Stimulated activated naive CD8-positive, alpha-beta T cell treated with anti-CD3 and anti-CD28 coated beads, Interleukin-15, amount 100 ng/mL, for 72 hours (primary cell): Measurements from ENCODE around the gene ADGRB3.

ENCODE experiments used
- ATAC-seq: fragments of 150-1000 bp; cut with Tn5 transposase; 2 replicates; pipeline ENCODE4 v1.10.0; 2021; ENCODE audit warnings: mild to moderate bottlenecking, moderate library complexity
- DNase-seq, 2 donors: peaks; one replicate each; pipeline ENCODE4 v3.0.0; 2021 to 2022
- H3K27ac Mint-ChIP-seq, 2 donors: one replicate each; pipeline ENCODE4 v1.8.0; 2022; ENCODE audit warnings: mild to moderate bottlenecking in 2 of 2, mixed read lengths in 2 of 2, moderate library complexity in 2 of 2
- H3K27me3 Mint-ChIP-seq: one replicate; pipeline ENCODE4 v1.8.0; 2022; ENCODE audit warnings: mixed read lengths
- H3K4me1 Mint-ChIP-seq: one replicate; pipeline ENCODE4 v1.8.0; 2022; ENCODE audit warnings: mild to moderate bottlenecking, mixed read lengths
- H3K4me3 Mint-ChIP-seq, 2 donors: one replicate each; pipeline ENCODE4 v1.8.0; 2022; ENCODE audit warnings: mild to moderate bottlenecking in 2 of 2, mixed read lengths in 2 of 2, moderate library complexity in 1 of 2
- H3K9me3 Mint-ChIP-seq, 2 donors: one replicate each; pipeline ENCODE4 v1.8.0; 2022; ENCODE audit warnings: mixed read lengths in 2 of 2

ADGRB3 gene

GRCh38 chr6:69289689-69290495 lies 654.8 kb downstream of the ADGRB3 start:
- DNase-seq: no peak
- Mint-ChIP-seq H3K27ac (no peak overlapping the region), H3K9me3 (peaks cover 0 to 14% of the 10 kb centered on the region in 2 donors), H3K4me3 (no peak overlapping the region), H3K27me3 (no peaks in the 10 kb centered on the region), H3K4me1 (no peaks in the 10 kb centered on the region)
- no peak for ATAC-seq

GRCh38 chr6:69293471-69293870 lies 658.4 kb downstream of the ADGRB3 start:
- no peak overlapping the region for H3K27ac Mint-ChIP-seq
- H3K9me3 Mint-ChIP-seq: peaks cover 0 to 6% of the 10 kb centered on the region in 2 donors
- H3K27me3 Mint-ChIP-seq: no peaks in the 10 kb centered on the region
- no peak overlapping the region for H3K4me3 Mint-ChIP-seq
- DNase-seq (no peak), ATAC-seq (no peak)
- H3K4me1 Mint-ChIP-seq: no peaks in the 10 kb centered on the region

- no peak overlapping the region for H3K4me3 Mint-ChIP-seq
- H3K9me3 Mint-ChIP-seq: peaks cover 0 to 6% of the 10 kb centered on the region in 2 donors
- no peak for DNase-seq
- H3K27me3 Mint-ChIP-seq: no peaks in the 10 kb centered on the region
- ATAC-seq: no peak
- H3K4me1 Mint-ChIP-seq: no peaks in the 10 kb centered on the region
- H3K27ac Mint-ChIP-seq: no peak overlapping the region
Measured at GRCh38 chr6:69294407-69294806, 659.3 kb downstream of the ADGRB3 start.

GRCh38 chr6:69294862-69295261 lies 659.8 kb downstream of the ADGRB3 start:
- Mint-ChIP-seq H3K4me1 (no peaks in the 10 kb centered on the region), H3K4me3 (no peak overlapping the region), H3K9me3 (peaks cover 0 to 6% of the 10 kb centered on the region in 2 donors), H3K27ac (no peak overlapping the region), H3K27me3 (no peaks in the 10 kb centered on the region)
- no peak for ATAC-seq
- no peak for DNase-seq

- no peaks in the 10 kb centered on the region for H3K27me3 Mint-ChIP-seq
- no peaks in the 10 kb centered on the region for H3K9me3 Mint-ChIP-seq
- no peaks in the 10 kb centered on the region for H3K4me1 Mint-ChIP-seq
Measured at GRCh38 chr6:69303382-69303781, 668.3 kb downstream of the ADGRB3 start.

GRCh38 chr6:69305456-69305855 lies 670.4 kb downstream of the ADGRB3 start:
- no peaks in the 10 kb centered on the region for H3K27me3 Mint-ChIP-seq
- no peaks in the 10 kb centered on the region for H3K9me3 Mint-ChIP-seq
- H3K4me1 Mint-ChIP-seq: no peaks in the 10 kb centered on the region
- ATAC-seq (no peak), DNase-seq (no peak)
- no peak overlapping the region for H3K27ac Mint-ChIP-seq
- no peak overlapping the region for H3K4me3 Mint-ChIP-seq

More at GRCh38 chr6:69303382-69303781, 668.3 kb downstream of the ADGRB3 start:
- Mint-ChIP-seq H3K4me3 (no peak overlapping the region), H3K27ac (no peak overlapping the region)
- ATAC-seq (no peak), DNase-seq (no peak)

- Mint-ChIP-seq H3K27ac (no peak overlapping the region), H3K9me3 (no peaks in the 10 kb centered on the region), H3K4me1 (no peaks in the 10 kb centered on the region), H3K4me3 (no peak overlapping the region), H3K27me3 (no peaks in the 10 kb centered on the region)
- ATAC-seq (no peak), DNase-seq (no peak)
Measured at GRCh38 chr6:69308584-69308983, 673.5 kb downstream of the ADGRB3 start.

GRCh38 chr6:69311888-69312287 lies 676.8 kb downstream of the ADGRB3 start:
- no peaks in the 10 kb centered on the region for H3K9me3 Mint-ChIP-seq
- ATAC-seq (no peak), DNase-seq (no peak)
- no peak overlapping the region for H3K4me3 Mint-ChIP-seq
- H3K4me1 Mint-ChIP-seq: no peaks in the 10 kb centered on the region
- H3K27me3 Mint-ChIP-seq: no peaks in the 10 kb centered on the region
- no peak overlapping the region for H3K27ac Mint-ChIP-seq

GRCh38 chr6:69314001-69314400 lies 678.9 kb downstream of the ADGRB3 start:
- no peak for DNase-seq
- no peak overlapping the region for H3K4me3 Mint-ChIP-seq
- no peaks in the 10 kb centered on the region for H3K4me1 Mint-ChIP-seq
- H3K27me3 Mint-ChIP-seq: no peaks in the 10 kb centered on the region
- H3K9me3 Mint-ChIP-seq: no peaks in the 10 kb centered on the region
- no peak for ATAC-seq
- H3K27ac Mint-ChIP-seq: no peak overlapping the region

- Mint-ChIP-seq H3K27ac (no peak overlapping the region), H3K27me3 (no peaks in the 10 kb centered on the region), H3K4me1 (no peaks in the 10 kb centered on the region), H3K4me3 (no peak overlapping the region), H3K9me3 (no peaks in the 10 kb centered on the region)
- ATAC-seq: no peak
- DNase-seq: no peak
Measured at GRCh38 chr6:69314531-69314930, 679.4 kb downstream of the ADGRB3 start.

GRCh38 chr6:69331886-69332285 lies 696.8 kb downstream of the ADGRB3 start:
- Mint-ChIP-seq H3K27me3 (no peaks in the 10 kb centered on the region), H3K9me3 (peaks cover 0 to 6% of the 10 kb centered on the region in 2 donors), H3K4me3 (no peak overlapping the region), H3K4me1 (no peaks in the 10 kb centered on the region), H3K27ac (no peak overlapping the region)
- no peak for DNase-seq
- ATAC-seq: no peak

- Mint-ChIP-seq H3K27ac (no peak overlapping the region), H3K4me3 (no peak overlapping the region), H3K4me1 (no peaks in the 10 kb centered on the region), H3K9me3 (no peaks in the 10 kb centered on the region), H3K27me3 (no peaks in the 10 kb centered on the region)
- no peak for ATAC-seq
- no peak for DNase-seq
Measured at GRCh38 chr6:69337311-69337710, 702.2 kb downstream of the ADGRB3 start.

GRCh38 chr6:69338431-69339162 lies 703.5 kb downstream of the ADGRB3 start:
- Mint-ChIP-seq H3K9me3 (no peaks in the 10 kb centered on the region), H3K4me3 (no peak overlapping the region), H3K27ac (no peak overlapping the region), H3K27me3 (no peaks in the 10 kb centered on the region), H3K4me1 (no peaks in the 10 kb centered on the region)
- no peak for ATAC-seq
- no peak for DNase-seq

GRCh38 chr6:69339163-69339550 lies 704.1 kb downstream of the ADGRB3 start:
- Mint-ChIP-seq H3K27ac (no peak overlapping the region), H3K27me3 (no peaks in the 10 kb centered on the region), H3K9me3 (no peaks in the 10 kb centered on the region), H3K4me3 (no peak overlapping the region), H3K4me1 (no peaks in the 10 kb centered on the region)
- DNase-seq (no peak), ATAC-seq (no peak)

- H3K4me1 Mint-ChIP-seq: no peaks in the 10 kb centered on the region
- DNase-seq (no peak), ATAC-seq (no peak)
Measured at GRCh38 chr6:69340196-69340595, 705.1 kb downstream of the ADGRB3 start.

GRCh38 chr6:69343851-69344250 lies 708.8 kb downstream of the ADGRB3 start:
- Mint-ChIP-seq H3K4me1 (no peaks in the 10 kb centered on the region), H3K27me3 (no peaks in the 10 kb centered on the region), H3K27ac (no peak overlapping the region), H3K4me3 (no peak overlapping the region), H3K9me3 (peaks cover 9 to 12% of the 10 kb centered on the region in 2 donors)
- no peak for DNase-seq
- no peak for ATAC-seq

More at GRCh38 chr6:69340196-69340595, 705.1 kb downstream of the ADGRB3 start:
- H3K27ac Mint-ChIP-seq: no peak overlapping the region
- H3K4me3 Mint-ChIP-seq: no peak overlapping the region
- no peaks in the 10 kb centered on the region for H3K27me3 Mint-ChIP-seq
- peaks cover 0 to 7% of the 10 kb centered on the region in 2 donors for H3K9me3 Mint-ChIP-seq
